Duodenal mucosa (tissue), 2 donors: Measurements from ENCODE around the gene MTX2.
A peak's percentile ranks its signal among the peaks of the same experiment; 100 is the strongest.

Source experiments
- H3K27ac ChIP-seq: one replicate; pipeline ENCODE4 v1.7.0; 2013; ENCODE audit warnings: low read depth, low read length
- H3K27me3 ChIP-seq, 2 donors: one replicate each; pipeline ENCODE4 v1.7.0; 2013; ENCODE audit warnings: low read length in 2 of 2, control low read depth in 1 of 2; ENCODE audit not compliant: insufficient read depth in 2 of 2, control insufficient read depth in 1 of 2
- H3K36me3 ChIP-seq, 2 donors: one replicate each; pipeline ENCODE4 v1.7.0; 2013; ENCODE audit warnings: low read length in 2 of 2, control low read depth in 1 of 2; ENCODE audit not compliant: insufficient read depth in 2 of 2, control insufficient read depth in 1 of 2
- H3K4me1 ChIP-seq, 2 donors: one replicate each; pipeline ENCODE4 v1.7.0; 2013; ENCODE audit warnings: low read length in 2 of 2, control low read depth in 1 of 2; ENCODE audit not compliant: insufficient read depth in 2 of 2, control insufficient read depth in 1 of 2
- H3K4me3 ChIP-seq, 2 donors: one replicate each; pipeline ENCODE4 v1.7.0; 2013; ENCODE audit warnings: low read length in 2 of 2, low read depth in 1 of 2
- H3K9ac ChIP-seq, 2 donors: one replicate each; pipeline ENCODE4 v1.7.0; 2013; ENCODE audit warnings: low read length in 2 of 2, low read depth in 1 of 2
- H3K9me3 ChIP-seq, 2 donors: one replicate each; pipeline ENCODE4 v1.7.0; 2013; ENCODE audit warnings: low read length in 2 of 2, control low read depth in 1 of 2; ENCODE audit not compliant: control insufficient read depth in 1 of 2

The MTX2 gene

DNA sequence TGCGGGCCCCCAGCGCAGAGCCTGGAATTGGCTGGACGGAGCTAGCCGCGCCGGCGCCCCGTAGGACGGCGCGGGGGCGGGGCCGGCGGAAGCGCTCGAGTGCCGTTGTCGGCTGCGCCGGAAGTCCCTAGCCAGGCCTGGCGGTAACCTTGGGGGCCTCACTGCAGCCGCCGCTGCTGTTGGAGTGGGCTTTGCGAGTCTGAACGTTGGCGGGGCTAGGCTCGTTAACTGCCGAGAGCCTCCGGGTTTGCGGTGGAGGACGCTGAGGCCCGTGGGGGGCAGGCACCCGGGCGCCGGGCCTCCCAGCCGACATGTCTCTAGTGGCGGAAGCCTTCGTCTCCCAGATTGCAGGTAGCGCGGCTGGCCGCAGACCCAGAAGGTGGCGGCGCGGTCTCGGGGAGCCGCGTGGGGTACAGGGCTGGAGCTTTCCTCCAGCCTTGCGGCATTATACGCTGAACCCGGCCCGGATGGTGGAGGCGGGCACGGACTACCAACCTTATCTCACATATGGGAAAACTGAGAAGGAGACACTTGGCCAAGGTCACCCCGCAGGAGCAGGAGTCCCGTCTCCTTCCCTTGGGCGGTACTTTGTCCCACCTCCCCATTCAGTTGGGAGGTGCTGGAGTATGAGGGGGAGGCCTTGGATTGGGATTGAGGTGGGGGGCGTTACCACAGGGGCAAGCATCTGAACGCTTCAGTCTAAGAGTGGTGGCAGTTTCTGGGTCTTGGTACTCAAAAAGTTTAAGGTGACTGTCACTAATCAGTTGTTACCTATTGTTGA, at the start of gene MTX2:
MTX2 (plus strand) TSS at position 124 of the 781 bp plus-strand sequence; CDS start at position 312, 188 bp downstream.
- Histone ChIP-seq H3K27ac (peak within 1 kb of the TSS; percentile 78), H3K4me1 (peaks cover 0 to 4% of the 10 kb centered on the region in 2 donors), H3K4me3 (peak within 1 kb of the TSS; percentile 94 to 99), H3K9ac (peak within 1 kb of the TSS; percentile 83 to 89), H3K27me3 (peaks cover 0 to 11% of the 10 kb centered on the region in 2 donors), H3K36me3 (no peaks in the 10 kb centered on the region), H3K9me3 (no peaks in the 10 kb centered on the region)

DNA sequence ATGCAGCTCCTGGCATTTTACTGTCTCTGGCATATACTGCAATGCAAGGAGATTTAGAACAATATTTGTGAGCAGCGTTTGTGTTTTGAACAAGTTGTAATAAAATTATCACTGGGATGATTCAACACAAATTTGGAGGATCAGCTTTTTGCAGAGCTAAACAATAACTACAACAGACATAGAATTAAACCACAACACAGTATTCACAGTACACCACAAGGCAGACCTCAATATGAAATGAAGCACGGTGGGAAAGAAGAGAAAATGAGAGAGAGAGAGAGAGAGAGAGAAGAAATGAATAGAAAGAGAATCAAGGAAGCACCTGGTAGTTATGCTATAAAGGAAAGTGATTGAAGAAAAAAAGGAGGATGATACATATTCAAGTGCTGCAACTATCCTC, 41.4 kb upstream of the MTX2 start:
- Histone ChIP-seq H3K9ac (no peak overlapping the region), H3K4me3 (no peak overlapping the region), H3K4me1 (no peaks in the 10 kb centered on the region), H3K9me3 (no peaks in the 10 kb centered on the region), H3K36me3 (no peaks in the 10 kb centered on the region), H3K27ac (no peak overlapping the region), H3K27me3 (no peaks in the 10 kb centered on the region)

DNA sequence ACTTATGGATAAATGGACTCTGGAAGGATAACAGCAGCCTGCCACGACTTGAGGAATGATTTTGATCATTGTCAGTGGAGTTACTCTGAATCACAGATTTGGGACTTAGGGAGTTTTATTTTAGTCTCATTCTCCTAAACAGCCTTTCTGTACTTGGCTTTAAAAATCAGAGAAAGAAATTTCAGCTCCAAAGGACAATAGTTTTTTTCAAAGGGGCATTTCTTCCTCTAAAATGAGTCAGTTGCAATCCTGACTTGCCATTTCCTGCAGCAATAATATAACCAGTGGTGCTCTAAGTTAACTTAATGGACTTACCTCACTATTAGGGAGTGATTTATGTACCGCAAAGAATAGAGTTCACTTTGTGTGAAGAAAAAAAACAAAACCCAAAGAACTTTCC, 35.1 kb upstream of the MTX2 start:
- H3K27me3 ChIP-seq, result peaks cover 4 to 5% of the 10 kb centered on the region in 2 donors
- H3K27ac ChIP-seq, result no peak overlapping the region
- H3K9ac ChIP-seq, result no peak overlapping the region
- no peak overlapping the region for H3K4me3 ChIP-seq
- no peaks in the 10 kb centered on the region for H3K36me3 ChIP-seq
- H3K9me3 ChIP-seq, result no peaks in the 10 kb centered on the region
- H3K4me1 ChIP-seq, result no peaks in the 10 kb centered on the region

DNA sequence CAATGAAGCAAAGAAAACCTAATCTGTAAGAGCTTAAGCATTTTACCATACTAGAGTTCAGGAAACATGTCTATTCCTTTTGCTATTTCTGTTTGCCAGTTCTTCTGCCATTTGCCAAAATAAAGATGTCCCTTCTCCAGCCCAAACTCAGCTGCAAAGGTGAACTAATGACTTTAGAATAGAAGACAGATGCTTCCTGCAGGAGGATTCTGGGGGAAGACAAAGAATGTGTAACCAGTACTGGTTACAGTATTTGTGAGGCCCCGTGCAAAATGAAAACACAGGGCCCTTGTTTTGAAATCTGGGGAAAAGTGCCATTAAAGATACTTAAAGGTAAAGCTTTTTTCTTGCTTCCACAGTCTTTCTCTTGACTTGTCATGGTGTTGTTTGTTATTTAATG, 34.3 kb upstream of the MTX2 start:
- Histone ChIP-seq H3K4me3 (no peak overlapping the region), H3K36me3 (no peaks in the 10 kb centered on the region), H3K27ac (no peak overlapping the region), H3K4me1 (no peaks in the 10 kb centered on the region), H3K9ac (no peak overlapping the region), H3K27me3 (peaks cover 4 to 6% of the 10 kb centered on the region in 2 donors), H3K9me3 (no peaks in the 10 kb centered on the region)

DNA sequence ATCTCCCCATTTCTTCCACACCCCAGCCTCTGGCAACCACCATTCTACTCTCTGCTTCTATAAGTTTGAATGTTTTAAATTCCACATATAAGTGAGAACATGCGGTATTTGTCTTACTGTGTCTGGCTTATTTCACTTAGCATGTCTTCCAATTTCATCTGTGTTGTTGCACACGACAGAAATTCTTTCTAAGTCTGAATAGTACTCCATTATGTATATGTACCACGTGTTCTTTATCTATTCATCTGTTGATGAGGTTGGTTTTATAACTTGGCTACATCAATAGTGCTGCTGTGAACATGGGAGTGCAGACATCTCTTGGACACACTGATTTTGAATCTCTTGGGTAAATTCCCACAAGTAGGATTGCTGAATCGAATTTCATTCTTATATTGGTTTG, 31.8 kb upstream of the MTX2 start:
- Histone ChIP-seq H3K9ac (no peak overlapping the region), H3K36me3 (no peaks in the 10 kb centered on the region), H3K4me1 (no peaks in the 10 kb centered on the region), H3K27ac (no peak overlapping the region), H3K9me3 (no peaks in the 10 kb centered on the region), H3K4me3 (no peak overlapping the region), H3K27me3 (peaks cover 4 to 6% of the 10 kb centered on the region in 2 donors)

DNA sequence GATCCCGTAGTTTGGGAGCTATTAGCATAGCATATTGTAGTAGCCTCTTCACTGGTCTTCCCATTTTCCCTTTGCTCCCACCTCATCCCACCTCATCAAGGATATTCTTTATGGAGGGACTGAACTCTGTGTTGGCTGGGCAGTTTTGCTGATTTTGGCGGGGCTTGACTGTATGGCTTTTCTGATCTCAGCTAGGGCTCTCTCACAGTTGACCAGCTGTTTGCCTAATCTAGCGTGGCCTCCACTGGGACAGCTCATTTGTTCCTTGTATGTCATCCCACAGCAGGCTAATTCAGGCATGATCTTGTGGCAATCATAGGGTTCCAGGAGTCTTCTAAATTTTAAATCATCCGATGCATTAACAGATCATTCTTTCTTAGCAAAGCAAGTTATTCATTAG, 30.2 kb upstream of the MTX2 start:
- no peaks in the 10 kb centered on the region for H3K9me3 ChIP-seq
- no peaks in the 10 kb centered on the region for H3K36me3 ChIP-seq
- no peak overlapping the region for H3K9ac ChIP-seq
- no peak overlapping the region for H3K4me3 ChIP-seq
- no peak overlapping the region for H3K27ac ChIP-seq
- H3K27me3 ChIP-seq, result peaks cover 4 to 6% of the 10 kb centered on the region in 2 donors
- no peaks in the 10 kb centered on the region for H3K4me1 ChIP-seq

DNA sequence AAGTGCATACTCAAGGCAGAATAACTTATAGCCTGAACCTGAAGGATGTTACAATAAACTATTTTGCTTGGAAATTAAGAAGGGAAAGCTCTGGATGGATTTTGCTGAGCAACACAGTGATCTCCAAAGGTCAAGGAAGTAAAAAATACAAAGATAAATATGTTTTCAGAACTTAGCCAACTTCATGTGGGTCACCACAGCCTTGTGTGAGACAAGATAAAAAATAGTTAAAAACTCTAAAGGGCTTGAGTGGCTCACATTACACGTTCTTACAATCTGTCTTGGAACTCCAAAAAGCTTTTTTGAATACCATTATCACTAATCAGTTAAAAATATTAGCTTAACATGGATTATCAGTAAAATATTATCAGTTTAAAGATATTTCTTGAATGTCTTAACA, 28.9 kb upstream of the MTX2 start:
- H3K9ac ChIP-seq, result no peak overlapping the region
- peaks cover 6 to 10% of the 10 kb centered on the region in 2 donors for H3K27me3 ChIP-seq
- no peaks in the 10 kb centered on the region for H3K36me3 ChIP-seq
- no peaks in the 10 kb centered on the region for H3K9me3 ChIP-seq
- no peaks in the 10 kb centered on the region for H3K4me1 ChIP-seq
- no peak overlapping the region for H3K4me3 ChIP-seq
- H3K27ac ChIP-seq, result no peak overlapping the region

DNA sequence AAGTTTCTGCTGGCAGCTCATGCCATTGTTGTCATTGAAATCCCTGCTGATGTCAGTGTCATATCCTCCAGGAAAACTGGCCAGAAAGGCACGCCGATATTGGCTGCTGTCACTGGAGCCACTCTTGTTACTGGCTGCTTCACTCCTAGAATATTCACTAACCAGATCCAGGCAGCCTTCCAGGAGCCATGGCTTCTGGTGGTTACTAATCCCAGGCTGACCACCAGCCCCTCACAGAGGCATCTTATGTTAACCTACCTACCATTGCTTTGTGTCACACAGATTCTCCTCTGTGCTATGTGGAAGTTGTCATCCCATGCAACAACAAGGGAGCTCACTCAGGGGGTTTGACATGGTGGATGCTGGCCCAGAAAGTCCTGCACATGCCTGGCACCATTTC, 27.0 kb upstream of the MTX2 start:
- H3K9ac ChIP-seq, result no peak overlapping the region
- peaks cover 6 to 14% of the 10 kb centered on the region in 2 donors for H3K27me3 ChIP-seq
- no peaks in the 10 kb centered on the region for H3K4me1 ChIP-seq
- H3K27ac ChIP-seq, result no peak overlapping the region
- no peaks in the 10 kb centered on the region for H3K9me3 ChIP-seq
- no peak overlapping the region for H3K4me3 ChIP-seq
- no peaks in the 10 kb centered on the region for H3K36me3 ChIP-seq

DNA sequence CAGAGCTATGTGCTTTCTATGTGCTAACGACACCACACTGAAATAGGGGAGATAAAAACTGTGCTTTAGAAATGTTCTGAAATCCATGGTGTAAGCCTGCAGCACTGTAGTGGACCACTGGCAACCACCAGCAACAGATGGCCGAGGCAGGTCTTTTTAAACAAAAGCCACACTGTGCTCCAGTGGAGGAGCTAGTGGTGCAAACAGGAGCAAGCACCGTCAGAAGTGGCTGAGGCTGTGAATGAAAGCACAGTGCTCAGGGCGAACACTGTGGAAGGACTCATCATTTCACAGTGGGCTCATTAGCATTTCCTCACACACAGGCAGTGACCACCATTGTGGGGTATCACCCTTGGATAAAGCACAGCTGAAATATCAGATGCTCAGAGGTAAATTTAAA, 22.9 kb upstream of the MTX2 start:
- Histone ChIP-seq H3K9me3 (no peaks in the 10 kb centered on the region), H3K36me3 (no peaks in the 10 kb centered on the region), H3K4me3 (no peak overlapping the region), H3K27me3 (peaks cover 5 to 10% of the 10 kb centered on the region in 2 donors), H3K4me1 (no peaks in the 10 kb centered on the region), H3K9ac (no peak overlapping the region), H3K27ac (no peak overlapping the region)

DNA sequence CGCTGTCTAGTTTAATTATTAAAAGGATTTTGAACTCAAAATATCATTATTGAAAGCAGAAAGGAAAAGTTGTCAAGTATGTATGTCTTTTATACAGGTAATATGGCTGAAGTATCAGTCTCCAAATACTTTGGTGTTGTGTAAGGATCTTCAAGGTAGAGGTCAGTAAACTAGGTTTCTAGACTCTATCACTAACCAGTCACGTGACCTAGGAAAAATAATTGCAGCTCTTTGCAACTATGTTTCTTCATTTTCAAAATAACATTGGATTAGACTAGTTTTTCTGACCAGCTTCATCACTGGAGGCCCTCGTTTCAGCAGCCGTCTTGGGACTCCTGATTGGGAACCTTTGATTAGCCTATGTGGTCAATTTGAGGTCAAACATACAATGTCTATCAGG, 21.4 kb upstream of the MTX2 start:
- H3K27me3 ChIP-seq, result peaks cover 6 to 10% of the 10 kb centered on the region in 2 donors
- no peak overlapping the region for H3K27ac ChIP-seq
- H3K9me3 ChIP-seq, result no peaks in the 10 kb centered on the region
- no peak overlapping the region for H3K4me3 ChIP-seq
- no peak overlapping the region for H3K9ac ChIP-seq
- no peaks in the 10 kb centered on the region for H3K36me3 ChIP-seq
- no peaks in the 10 kb centered on the region for H3K4me1 ChIP-seq
